ENCODE results near the gene KRTAP10-1.

The KRTAP10-1 gene

GRCh38 chr21:44527156-44527982 is 12.6 kb downstream of the KRTAP10-1 start:
- no peak for FAIRE-seq

GRCh38 chr21:44526096-44526997 is 13.6 kb downstream of the KRTAP10-1 start:
- no peak for FAIRE-seq

GRCh38 chr21:44525391-44526095 is 14.5 kb downstream of the KRTAP10-1 start:
- no peak for FAIRE-seq

- FAIRE-seq, result no peak
Measured at GRCh38 chr21:44524414-44525371, 15.3 kb downstream of the KRTAP10-1 start.

- no peak for FAIRE-seq
Measured at GRCh38 chr21:44523567-44524413, 16.2 kb downstream of the KRTAP10-1 start.

- FAIRE-seq, result no peak
Measured at GRCh38 chr21:44522753-44523204, 17.2 kb downstream of the KRTAP10-1 start.

- FAIRE-seq, result no peak
Measured at GRCh38 chr21:44521928-44522752, 17.9 kb downstream of the KRTAP10-1 start.

- no peak for FAIRE-seq
Measured at GRCh38 chr21:44521301-44521927, 18.6 kb downstream of the KRTAP10-1 start.

- FAIRE-seq, result no peak
Measured at GRCh38 chr21:44520326-44521300, 19.4 kb downstream of the KRTAP10-1 start.

GRCh38 chr21:44519346-44520325 is 20.4 kb downstream of the KRTAP10-1 start:
- FAIRE-seq, result no peak

GRCh38 chr21:44518686-44519085 is 21.3 kb downstream of the KRTAP10-1 start:
- no peak for FAIRE-seq

GRCh38 chr21:44517175-44517899 is 22.7 kb downstream of the KRTAP10-1 start:
- FAIRE-seq, result no peak

- FAIRE-seq, result no peak
Measured at GRCh38 chr21:44516828-44517174, 23.2 kb downstream of the KRTAP10-1 start.

- no peak for FAIRE-seq
Measured at GRCh38 chr21:44516342-44516741, 23.7 kb downstream of the KRTAP10-1 start.

- no peak for FAIRE-seq
Measured at GRCh38 chr21:44515359-44516165, 24.4 kb downstream of the KRTAP10-1 start.
